Measurements from ENCODE around the gene CCR7. TPM values are rescaled to one million over a fixed set of nuclear protein-coding genes. Genes with fewer than 3 reads are reported as not detected.

The CCR7 gene
- total and polyA plus RNA-seq, 2 of the 13 experiments (the other 11 are each of a cell fraction or from before 2014, with no cell fraction given): 0.04 to 0.53 TPM

GRCh38 chr17:40548982-40549685 lies 16.1 kb downstream of the CCR7 start (continued):
- TF ChIP-seq, protein P1, sequence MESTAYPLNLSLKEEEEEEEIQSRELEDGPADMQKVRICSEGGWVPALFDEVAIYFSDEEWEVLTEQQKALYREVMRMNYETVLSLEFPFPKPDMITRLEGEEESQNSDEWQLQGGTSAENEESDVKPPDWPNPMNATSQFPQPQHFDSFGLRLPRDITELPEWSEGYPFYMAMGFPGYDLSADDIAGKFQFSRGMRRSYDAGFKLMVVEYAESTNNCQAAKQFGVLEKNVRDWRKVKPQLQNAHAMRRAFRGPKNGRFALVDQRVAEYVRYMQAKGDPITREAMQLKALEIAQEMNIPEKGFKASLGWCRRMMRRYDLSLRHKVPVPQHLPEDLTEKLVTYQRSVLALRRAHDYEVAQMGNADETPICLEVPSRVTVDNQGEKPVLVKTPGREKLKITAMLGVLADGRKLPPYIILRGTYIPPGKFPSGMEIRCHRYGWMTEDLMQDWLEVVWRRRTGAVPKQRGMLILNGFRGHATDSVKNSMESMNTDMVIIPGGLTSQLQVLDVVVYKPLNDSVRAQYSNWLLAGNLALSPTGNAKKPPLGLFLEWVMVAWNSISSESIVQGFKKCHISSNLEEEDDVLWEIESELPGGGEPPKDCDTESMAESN (CRISPR knock-in tag; conservative IDR thresholded peaks at IDR 0.05): peak; percentile 72; the same call in 1 of the 2 replicates
- peak; percentile 88 for TF ChIP-seq FOXC1 (CRISPR knock-in tag; IDR thresholded peaks at IDR 0.05; ENCODE audit: borderline replicate concordance)
- peak; percentile 44; the same call in 1 of the 2 replicates for TF ChIP-seq PRDM15 (CRISPR knock-in tag; IDR thresholded peaks at IDR 0.05)
- peak; percentile 85 for TF ChIP-seq SIX4 (CRISPR knock-in tag; IDR thresholded peaks at IDR 0.05)
- 0 out of 2 replicates have a peak, but pooled peaks have one; percentile 58 for TF ChIP-seq ZNF713 (CRISPR knock-in tag; IDR thresholded peaks at IDR 0.05)
- no peak for TF ChIP-seq KLF15 (CRISPR knock-in tag; IDR thresholded peaks at IDR 0.05; ENCODE audit: borderline replicate concordance)
- TF ChIP-seq POLR2A (IDR thresholded peaks at IDR 0.05; ENCODE audit: insufficient read depth in 1 of 2, low read depth in 2 of 2, low read length in 2 of 2): peak; percentile 30 to 37; a peak in 2 of 4 replicates
- no peak for TF ChIP-seq ZBTB21 (CRISPR knock-in tag; IDR thresholded peaks at IDR 0.05)
- TF ChIP-seq SRSF9 (IDR thresholded peaks at IDR 0.05; ENCODE audit: borderline replicate concordance, insufficient read depth, low read depth, low read length, poor library complexity, severe bottlenecking): no peak
- TF ChIP-seq DMAP1 (CRISPR knock-in tag; IDR thresholded peaks at IDR 0.05): peak; percentile 91
- TF ChIP-seq, protein P2, sequence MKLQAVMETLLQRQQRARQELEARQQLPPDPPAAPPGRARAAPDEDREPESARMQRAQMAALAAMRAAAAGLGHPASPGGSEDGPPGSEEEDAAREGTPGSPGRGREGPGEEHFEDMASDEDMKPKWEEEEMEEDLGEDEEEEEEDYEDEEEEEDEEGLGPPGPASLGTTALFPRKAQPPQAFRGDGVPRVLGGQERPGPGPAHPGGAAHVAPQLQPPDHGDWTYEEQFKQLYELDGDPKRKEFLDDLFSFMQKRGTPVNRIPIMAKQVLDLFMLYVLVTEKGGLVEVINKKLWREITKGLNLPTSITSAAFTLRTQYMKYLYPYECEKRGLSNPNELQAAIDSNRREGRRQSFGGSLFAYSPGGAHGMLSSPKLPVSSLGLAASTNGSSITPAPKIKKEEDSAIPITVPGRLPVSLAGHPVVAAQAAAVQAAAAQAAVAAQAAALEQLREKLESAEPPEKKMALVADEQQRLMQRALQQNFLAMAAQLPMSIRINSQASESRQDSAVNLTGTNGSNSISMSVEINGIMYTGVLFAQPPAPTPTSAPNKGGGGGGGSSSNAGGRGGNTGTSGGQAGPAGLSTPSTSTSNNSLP (IDR thresholded peaks at IDR 0.05; ENCODE audit: low read depth, low read length): peak; percentile 93
- TF ChIP-seq THAP7 (CRISPR knock-in tag; IDR thresholded peaks at IDR 0.05): 0 out of 2 replicates have a peak, but pooled peaks have one; percentile 29
- TF ChIP-seq XRCC5 (optimal IDR thresholded peaks at IDR 0.05; ENCODE audit: low read length): peak; percentile 73
- TF ChIP-seq MIER2 (CRISPR knock-in tag; IDR thresholded peaks at IDR 0.05): peak; percentile 86; the same call in 1 of the 2 replicates
- TF ChIP-seq ZNF589 (CRISPR knock-in tag; conservative IDR thresholded peaks at IDR 0.05): peak; percentile 86; the same call in 1 of the 2 replicates
- no peak for TF ChIP-seq MTA3 (CRISPR knock-in tag; IDR thresholded peaks at IDR 0.05)
- TF ChIP-seq, protein P3, sequence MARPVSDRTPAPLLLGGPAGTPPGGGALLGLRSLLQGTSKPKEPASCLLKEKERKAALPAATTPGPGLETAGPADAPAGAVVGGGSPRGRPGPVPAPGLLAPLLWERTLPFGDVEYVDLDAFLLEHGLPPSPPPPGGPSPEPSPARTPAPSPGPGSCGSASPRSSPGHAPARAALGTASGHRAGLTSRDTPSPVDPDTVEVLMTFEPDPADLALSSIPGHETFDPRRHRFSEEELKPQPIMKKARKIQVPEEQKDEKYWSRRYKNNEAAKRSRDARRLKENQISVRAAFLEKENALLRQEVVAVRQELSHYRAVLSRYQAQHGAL (CRISPR knock-in tag; IDR thresholded peaks at IDR 0.05; ENCODE audit: not compliant biosample characterization): no peak
- TF ChIP-seq ZNF234 (CRISPR knock-in tag; conservative IDR thresholded peaks at IDR 0.05): no peak
- TF ChIP-seq ZFY (CRISPR knock-in tag; IDR thresholded peaks at IDR 0.05): peak; percentile 84
